ENCODE results near the gene HYAL2.

DNA sequence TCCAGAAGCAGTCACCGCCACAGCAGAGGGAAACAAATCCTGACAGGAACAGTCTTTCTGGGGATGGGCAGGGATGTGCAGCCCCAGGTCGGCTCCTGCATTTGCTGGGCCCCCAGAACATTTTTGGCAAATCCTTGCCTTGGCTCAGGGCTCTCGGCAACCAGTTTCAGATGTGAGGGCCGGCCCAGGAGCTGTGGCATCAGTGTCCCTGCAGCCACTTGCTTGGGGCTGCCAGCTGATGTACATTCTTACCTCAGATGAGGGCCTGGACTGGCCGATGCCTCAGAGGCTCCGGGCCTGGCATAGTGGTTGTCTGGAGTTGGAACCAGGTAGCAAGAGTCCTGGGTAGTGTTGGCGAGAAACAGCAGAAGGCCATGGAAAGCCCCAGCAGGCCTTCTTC, 32.3 kb upstream of the HYAL2 start:
- TF ChIP-seq ZFP36 (IDR thresholded peaks at IDR 0.05; ENCODE audit: borderline replicate concordance, partially characterized antibody) (no peak), PHF8 (IDR thresholded peaks at IDR 0.05; ENCODE audit: borderline replicate concordance, low read depth) (no peak), CHD2 (IDR thresholded peaks at IDR 0.05; ENCODE audit: low read length, partially characterized antibody) (no peak), POLR2A (IDR thresholded peaks at IDR 0.05; ENCODE audit: low read length) (no peak), FOSL2 (IDR thresholded peaks at IDR 0.05) (no peak), FOSL2 (CRISPR knock-in tag; IDR thresholded peaks at IDR 0.05) (no peak), NFE2L2 (conservative IDR thresholded peaks at IDR 0.05; ENCODE audit: low read length) (no peak), HDAC2 (IDR thresholded peaks at IDR 0.05) (no peak), CHD4 (IDR thresholded peaks at IDR 0.05; ENCODE audit: borderline replicate concordance) (no peak)
- TF ChIP-seq, protein P1, sequence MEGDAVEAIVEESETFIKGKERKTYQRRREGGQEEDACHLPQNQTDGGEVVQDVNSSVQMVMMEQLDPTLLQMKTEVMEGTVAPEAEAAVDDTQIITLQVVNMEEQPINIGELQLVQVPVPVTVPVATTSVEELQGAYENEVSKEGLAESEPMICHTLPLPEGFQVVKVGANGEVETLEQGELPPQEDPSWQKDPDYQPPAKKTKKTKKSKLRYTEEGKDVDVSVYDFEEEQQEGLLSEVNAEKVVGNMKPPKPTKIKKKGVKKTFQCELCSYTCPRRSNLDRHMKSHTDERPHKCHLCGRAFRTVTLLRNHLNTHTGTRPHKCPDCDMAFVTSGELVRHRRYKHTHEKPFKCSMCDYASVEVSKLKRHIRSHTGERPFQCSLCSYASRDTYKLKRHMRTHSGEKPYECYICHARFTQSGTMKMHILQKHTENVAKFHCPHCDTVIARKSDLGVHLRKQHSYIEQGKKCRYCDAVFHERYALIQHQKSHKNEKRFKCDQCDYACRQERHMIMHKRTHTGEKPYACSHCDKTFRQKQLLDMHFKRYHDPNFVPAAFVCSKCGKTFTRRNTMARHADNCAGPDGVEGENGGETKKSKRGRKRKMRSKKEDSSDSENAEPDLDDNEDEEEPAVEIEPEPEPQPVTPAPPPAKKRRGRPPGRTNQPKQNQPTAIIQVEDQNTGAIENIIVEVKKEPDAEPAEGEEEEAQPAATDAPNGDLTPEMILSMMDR (IDR thresholded peaks at IDR 0.05), result no peak

Measured in A549 (cell line).